ENCODE data around the gene TERT. TPM values are rescaled to one million over a fixed set of nuclear protein-coding genes. Genes with fewer than 3 reads are reported as not detected.
A peak's percentile ranks its signal among the peaks of the same experiment; 100 is the strongest.

TERT gene
- total RNA-seq, 2 donors from 2014 or later = 3.5 to 16.6 TPM

DNA sequence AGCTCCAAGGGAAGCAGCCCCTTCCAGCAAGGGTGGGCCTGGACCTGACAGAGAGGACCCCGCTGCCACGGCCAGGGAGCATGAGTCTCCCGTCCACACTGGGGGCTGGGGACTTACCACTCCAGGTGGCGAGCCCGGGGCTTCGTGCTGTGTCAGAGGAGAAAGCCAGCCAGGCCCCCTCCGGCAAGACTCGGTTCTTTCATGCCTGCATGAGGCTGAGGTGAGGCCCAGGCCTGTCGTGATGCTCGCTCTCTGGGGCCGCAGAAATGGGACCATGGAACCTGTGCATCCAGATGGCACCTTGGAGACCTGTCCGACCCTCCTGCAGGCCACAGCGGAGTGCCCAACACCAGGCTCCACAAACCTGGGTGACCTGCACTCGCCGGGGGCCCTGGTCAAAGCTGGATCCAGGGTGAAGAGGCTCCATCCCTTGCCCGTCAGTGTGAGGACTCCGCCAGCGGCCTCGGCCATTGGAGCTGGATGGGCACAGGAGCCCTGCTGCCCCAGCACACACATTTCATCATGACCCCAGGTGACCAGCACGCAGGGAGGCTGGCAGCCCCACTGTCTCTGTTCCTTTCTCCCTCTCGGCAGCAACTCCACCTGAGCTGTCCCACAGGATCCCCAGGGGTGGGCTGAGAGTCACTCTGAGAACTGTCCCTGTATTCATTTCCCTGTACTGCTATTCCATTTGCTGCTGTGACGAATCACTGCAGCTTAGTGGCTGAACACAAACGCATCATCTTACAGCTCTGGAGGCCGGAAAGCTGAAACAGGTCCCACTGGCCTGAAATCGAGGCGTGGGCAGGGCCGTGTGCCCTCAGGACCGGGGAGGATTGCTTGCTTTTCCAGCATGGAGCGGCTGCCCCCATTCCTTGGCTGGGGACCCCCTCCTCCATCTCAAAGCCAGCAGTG, 45.2 kb downstream of the TERT start:
- Mint-ChIP-seq H3K9me3 (no peaks in the 10 kb centered on the region), H3K27ac (no peak overlapping the region), H3K36me3 (no peaks in the 10 kb centered on the region)
- ATAC-seq (no peak), DNase-seq (ENCODE audit: low spot score in 2 of 2) (no peak)

DNA sequence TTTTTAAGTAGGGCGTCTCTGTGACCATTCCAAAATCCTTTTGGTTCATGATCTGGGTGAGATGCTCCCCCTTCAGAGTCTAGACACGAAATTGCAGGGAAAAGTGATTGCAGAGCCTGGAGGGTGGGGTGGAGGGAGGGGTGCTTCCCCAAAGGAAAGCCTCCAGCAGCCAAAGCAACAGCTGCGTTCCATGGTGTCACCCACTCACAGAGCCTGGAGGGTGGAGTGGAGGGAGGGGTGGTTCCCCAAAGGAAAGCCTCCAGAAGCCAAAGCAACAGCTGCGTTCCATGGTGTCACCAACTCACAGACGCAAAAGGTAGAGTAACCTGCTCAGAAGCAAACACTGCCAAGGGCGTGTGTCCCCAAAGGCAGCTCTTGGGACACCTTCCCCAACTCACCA, 47.1 kb downstream of the TERT start:
- ATAC-seq (no peak), DNase-seq (ENCODE audit: low spot score in 2 of 2) (no peak)
- Mint-ChIP-seq H3K27ac (no peak overlapping the region), H3K9me3 (no peaks in the 10 kb centered on the region), H3K36me3 (no peaks in the 10 kb centered on the region)

DNA sequence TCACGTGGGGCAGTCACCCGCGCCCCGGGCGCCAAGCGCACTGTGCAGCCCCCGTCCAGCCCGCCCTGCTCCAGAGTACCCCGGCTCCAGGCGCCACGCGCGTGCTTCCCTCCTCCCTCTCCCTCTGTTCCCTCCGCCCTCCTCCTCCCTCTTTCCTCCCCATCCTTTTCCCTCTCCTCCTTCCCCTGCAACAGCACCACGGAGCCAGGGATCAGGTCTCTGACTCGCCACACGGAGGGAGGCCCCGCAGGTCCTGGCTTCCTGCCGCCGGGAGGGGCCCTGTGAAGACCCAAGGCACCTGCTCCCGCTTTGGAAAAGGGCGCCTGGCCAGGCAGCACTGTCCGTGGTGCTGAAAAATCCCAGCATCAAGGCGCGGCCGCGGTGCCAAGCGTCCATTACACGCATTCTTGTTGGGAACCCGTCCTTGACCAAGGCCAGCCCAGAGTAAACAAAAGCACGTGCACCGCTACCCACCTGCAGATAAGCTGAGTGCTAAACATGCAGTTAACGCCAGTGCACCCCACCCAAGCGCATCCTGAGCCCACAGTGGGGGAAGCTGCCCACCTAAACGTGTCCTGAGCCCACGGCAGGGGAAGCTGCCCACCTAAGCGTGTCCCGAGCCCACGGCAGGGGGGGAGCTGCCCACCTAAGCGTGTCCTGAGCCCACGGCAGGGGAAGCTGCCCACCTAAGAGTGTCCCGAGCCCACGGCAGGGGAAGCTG, 48.0 kb downstream of the TERT start:
- DNase-seq (ENCODE audit: low spot score in 2 of 2) = peak in 1 of 2 donors; percentile 22
- Mint-ChIP-seq H3K9me3 (no peaks in the 10 kb centered on the region), H3K27ac (no peak overlapping the region), H3K36me3 (no peaks in the 10 kb centered on the region)
- ATAC-seq = no peak

DNA sequence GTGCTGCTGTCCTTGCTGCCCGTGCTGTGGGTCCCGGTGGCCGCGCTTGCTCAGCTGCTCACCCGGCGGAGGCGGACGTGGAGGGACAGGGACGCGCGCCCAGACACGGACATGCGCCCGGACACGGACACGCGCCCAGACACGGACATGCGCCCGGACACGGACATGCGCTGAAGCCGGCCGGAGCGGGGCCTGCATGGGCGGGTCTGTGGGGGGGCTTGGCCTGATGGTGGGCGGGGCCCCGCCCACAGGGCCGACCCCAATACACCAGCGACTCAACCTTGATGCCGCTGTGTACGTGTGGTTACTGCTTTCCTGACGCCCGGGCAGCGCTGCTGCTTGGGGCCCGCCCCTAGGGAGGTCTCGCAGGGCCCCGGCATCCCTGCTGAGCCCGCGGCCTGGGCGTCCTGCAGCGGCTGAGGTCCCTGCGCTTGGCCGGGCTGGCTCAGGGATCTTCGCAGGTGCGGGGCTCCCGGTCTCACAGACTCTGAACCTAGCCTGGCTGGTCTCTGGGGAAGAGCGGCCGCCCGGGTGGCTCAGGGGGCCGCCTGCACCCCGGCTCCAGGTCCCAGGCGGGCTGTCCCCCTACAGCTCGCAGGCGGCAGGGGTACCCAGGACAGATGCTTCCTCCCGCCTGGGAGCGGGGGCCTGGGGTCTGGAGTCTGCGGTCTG, 48.8 kb downstream of the TERT start:
- Mint-ChIP-seq H3K27ac (no peak overlapping the region), H3K9me3 (no peaks in the 10 kb centered on the region), H3K36me3 (no peaks in the 10 kb centered on the region)
- ATAC-seq (no peak), DNase-seq (ENCODE audit: low spot score in 2 of 2) (no peak)

DNA sequence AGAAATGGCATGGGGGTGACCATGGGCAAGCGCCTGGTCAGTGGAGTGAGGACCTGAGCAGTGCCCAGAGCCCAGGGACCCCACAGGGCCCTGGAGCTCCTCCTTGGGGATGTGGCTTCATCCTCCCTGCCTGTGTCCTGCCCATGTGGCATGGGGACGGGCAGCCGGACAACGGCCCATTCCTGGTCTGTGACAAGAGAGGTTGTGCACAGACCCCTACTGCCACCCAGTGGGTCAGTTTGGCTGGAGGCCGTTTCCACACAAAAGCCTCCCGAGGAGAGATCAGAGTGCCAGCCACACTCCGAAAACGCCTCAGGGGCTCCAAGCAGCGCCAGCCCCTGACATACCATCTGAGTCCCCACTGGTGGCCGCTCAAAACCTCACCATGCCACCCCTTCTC, 49.9 kb downstream of the TERT start:
- no peak for ATAC-seq
- no peak overlapping the region for H3K27ac Mint-ChIP-seq
- H3K36me3 Mint-ChIP-seq = no peaks in the 10 kb centered on the region
- no peaks in the 10 kb centered on the region for H3K9me3 Mint-ChIP-seq
- DNase-seq (ENCODE audit: low spot score in 2 of 2) = no peak

DNA sequence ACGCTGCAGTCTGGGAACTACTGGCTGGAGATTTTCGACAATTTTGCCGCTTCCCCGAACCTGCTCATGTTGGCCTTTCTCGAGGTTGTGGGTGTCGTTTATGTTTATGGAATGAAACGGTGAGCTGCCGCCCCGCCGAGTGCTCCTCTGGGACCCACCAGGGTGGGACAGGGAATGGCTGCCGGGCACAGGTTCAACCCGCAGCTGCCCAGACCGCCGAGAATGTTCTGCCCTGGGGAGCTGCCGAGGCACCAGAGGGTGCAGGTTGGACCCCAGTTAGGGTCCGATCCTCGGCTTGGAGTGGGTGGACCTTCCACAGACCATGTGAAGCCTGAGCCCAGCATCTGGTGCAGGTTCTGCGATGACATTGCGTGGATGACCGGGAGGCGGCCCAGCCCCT, 50.6 kb downstream of the TERT start:
- Mint-ChIP-seq H3K9me3 (no peaks in the 10 kb centered on the region), H3K36me3 (no peaks in the 10 kb centered on the region), H3K27ac (no peak overlapping the region)
- ATAC-seq = no peak
- no peak for DNase-seq (ENCODE audit: low spot score in 2 of 2)

DNA sequence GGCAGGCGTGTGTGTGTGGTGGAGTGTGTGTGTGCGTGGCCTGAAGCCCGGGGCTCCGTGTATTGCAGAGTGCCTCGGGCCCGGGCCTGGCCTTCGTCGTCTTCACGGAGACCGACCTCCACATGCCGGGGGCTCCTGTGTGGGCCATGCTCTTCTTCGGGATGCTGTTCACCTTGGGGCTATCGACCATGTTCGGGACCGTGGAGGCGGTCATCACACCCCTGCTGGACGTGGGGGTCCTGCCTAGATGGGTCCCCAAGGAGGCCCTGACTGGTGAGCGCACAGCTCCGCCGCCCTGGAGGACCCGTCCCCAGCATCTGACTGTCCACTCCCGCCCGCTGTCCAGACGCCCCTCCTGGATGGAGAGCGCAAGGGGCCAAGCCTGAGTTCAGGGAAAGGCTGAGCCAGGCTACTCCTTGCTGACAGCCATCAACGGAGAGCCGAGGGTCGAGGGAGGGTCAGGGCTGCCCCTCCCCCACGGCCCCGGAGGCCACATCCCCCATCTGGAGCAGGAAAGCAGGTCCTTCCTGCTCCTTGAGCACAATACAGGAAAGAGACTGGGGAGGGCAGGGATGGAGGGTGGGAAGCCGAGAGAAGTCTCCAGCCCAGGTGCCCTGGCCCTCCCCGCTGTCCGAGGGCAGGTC, 51.3 kb downstream of the TERT start:
- ATAC-seq = no peak
- H3K9me3 Mint-ChIP-seq = no peaks in the 10 kb centered on the region
- DNase-seq (ENCODE audit: low spot score in 2 of 2) = no peak
- no peak overlapping the region for H3K27ac Mint-ChIP-seq
- no peaks in the 10 kb centered on the region for H3K36me3 Mint-ChIP-seq

DNA sequence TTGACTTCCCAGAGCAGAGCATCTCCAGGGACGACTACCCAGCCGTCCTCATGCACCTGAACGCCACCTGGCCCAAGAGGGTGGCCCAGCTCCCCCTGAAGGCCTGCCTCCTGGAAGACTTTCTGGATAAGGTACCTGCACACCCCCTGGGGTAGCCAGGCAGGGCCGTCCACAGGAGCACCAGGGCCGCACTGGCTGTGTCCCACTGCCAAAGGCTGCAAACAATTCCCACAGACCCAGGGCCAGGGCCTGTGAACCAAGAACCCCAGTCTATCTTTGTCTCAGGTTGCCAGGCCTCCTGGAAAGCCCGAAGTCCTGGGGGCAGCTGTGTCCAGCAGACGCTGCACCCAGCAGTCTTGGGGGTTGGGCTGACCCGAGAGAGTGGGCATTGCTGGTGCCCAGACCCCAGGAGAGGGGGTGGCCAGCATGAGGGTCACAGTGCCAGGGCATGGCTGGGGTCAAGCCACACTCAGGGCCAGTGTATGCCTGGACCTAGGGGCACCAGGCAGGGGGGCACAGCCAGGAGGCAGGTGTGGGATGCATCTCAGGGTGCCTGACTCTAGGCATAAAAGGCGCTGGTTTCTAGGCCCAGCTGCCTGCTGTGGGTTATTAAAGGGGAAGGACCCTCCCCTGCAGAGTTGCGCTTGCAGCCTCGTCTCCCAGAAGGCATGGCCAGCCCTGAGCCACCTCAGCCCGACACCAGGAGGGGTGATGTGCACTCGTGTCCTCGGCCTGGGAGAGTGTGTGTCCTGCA, 52.0 kb downstream of the TERT start:
- H3K27ac Mint-ChIP-seq = no peak overlapping the region
- no peak for ATAC-seq
- H3K9me3 Mint-ChIP-seq = no peaks in the 10 kb centered on the region

DNA sequence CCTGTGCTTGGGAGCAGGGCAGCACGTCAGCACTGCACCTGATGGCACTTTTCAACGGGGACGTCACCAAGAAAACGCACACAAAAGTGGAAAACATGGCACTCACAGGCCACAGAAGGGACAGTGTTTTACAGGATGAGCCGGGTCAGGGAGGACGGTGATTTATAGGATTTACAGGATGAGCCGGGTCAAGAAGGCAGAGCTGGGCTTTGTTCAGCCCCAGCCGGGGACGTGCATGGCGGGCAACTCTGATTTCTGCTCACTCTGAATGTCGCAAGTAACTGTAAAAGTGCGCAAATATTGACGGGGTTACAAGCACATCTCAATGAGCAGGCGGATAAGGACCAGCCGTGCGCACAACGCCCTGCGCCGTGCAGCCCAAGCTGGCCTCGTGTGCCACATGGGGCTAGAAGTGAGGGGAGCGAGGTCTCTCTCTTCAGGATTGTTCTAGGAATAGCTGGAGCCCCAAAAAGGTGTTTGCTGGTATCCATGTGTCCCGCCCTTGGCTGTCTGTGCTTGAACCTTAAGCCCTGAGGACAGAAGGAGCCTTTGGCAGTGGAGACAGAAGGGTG, 53.3 kb downstream of the TERT start:
- peaks cover 0 to 1% of the 10 kb centered on the region in 2 donors for H3K36me3 Mint-ChIP-seq
- no peak overlapping the region for H3K27ac Mint-ChIP-seq
- peaks cover 0 to under 1% of the 10 kb centered on the region in 2 donors for H3K9me3 Mint-ChIP-seq
- DNase-seq (ENCODE audit: low spot score in 2 of 2) = no peak
- no peak for ATAC-seq

More for the DNA sequence above, 52.0 kb downstream of the TERT start:
- DNase-seq (ENCODE audit: low spot score in 2 of 2) = no peak
- H3K36me3 Mint-ChIP-seq = no peaks in the 10 kb centered on the region

DNA sequence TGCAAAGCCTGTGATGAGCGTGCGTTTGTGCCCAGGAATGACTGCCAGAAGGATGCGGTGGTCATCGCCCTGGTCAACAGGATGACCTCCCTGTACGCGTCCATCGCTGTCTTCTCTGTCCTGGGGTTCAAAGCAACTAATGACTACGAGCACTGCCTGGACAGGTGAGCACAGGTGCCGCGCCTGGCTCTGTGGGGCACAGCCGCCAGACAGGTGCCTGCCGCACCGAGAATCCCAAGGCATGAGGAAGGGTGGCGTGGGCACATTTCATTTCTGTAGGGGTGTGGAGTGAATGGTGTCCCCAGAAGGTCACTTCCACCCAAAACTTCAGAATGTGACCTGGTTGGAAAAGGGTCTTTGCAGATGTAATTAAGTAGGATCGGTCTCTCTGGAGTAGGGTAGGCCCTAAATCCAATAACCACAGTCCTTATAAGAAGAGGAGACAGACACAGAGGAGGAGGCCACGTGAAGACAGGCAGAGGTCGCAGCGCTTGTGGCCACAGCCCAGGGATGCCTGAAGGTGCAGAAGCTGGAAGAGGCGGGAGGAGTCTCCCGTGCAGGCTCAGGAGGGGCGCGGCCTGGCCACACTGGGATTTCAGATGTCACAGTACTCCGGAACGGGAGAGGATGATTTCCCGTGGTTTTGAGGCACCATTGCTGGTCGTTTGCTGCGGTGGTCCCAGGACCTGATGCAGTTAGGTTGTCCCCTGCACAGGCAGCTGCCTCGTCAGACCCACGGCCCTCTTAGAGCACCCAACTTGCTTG, 54.2 kb downstream of the TERT start:
- Mint-ChIP-seq H3K27ac (no peak overlapping the region), H3K9me3 (peaks cover 6 to 9% of the 10 kb centered on the region in 2 donors), H3K36me3 (peaks cover 6 to 11% of the 10 kb centered on the region in 2 donors)
- DNase-seq (ENCODE audit: low spot score in 2 of 2) = no peak
- no peak for ATAC-seq

DNA sequence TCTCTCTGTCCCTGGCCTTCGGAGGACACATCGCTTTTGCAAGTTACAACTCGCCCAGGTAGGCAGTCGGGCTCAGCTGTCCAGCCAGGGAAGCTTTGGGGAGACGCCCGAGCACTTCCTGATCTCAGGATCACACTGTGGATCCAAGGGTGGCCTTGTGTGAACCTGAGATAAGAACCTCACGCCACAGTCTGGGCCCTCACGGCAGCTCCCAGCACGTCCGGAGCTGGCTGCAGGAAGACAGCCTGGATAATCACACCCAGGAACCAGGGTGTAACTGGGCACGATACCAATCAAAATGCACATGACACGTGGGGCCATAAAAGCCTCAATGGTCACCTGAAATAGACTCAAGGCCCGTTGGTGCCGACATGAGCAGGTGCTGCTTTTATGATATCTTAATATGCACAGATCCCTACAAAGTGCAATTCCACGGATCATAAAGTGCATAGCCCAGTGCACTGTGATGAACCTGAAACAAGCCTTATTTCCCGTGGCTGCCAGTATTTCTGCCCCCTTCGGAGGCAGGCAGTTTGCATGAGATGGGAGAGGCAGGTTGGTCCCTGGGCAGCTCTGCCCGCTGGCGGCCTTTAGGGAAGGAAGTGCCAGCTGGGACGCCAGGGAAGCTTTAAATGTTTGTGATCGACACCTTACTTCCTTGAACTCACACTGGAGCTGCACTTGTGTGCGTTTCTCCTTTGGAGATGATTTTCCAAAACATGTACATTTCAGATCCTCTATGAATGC, 55.2 kb downstream of the TERT start:
- Mint-ChIP-seq H3K36me3 (peaks cover 7 to 11% of the 10 kb centered on the region in 2 donors), H3K9me3 (peaks cover 8 to 10% of the 10 kb centered on the region in 2 donors), H3K27ac (no peak overlapping the region)
- ATAC-seq (no peak), DNase-seq (ENCODE audit: low spot score in 2 of 2) (no peak)

DNA sequence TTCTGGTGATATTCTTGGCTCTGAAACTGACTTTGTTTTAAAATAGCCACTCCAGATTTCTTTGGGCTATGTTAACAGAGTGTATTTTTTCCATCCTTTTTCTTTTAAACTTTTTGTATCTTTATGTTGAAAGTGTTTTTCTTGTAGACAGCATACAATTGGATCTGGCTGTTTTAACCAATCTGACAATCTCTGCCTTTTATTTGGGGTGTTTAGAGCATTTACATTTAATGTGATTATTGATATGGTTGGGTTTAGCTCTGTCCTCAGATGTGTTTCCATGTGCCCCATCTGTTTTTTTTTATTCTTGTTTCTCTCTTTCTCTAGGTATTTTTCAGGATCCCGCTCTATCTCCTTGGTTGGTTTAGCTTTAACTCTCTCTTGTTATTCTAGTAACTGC, 59.0 kb downstream of the TERT start:
- H3K27ac Mint-ChIP-seq = no peak overlapping the region
- H3K36me3 Mint-ChIP-seq = peaks cover 7 to 11% of the 10 kb centered on the region in 2 donors
- ATAC-seq (no peak), DNase-seq (ENCODE audit: low spot score in 2 of 2) (no peak)
- peaks cover 8 to 10% of the 10 kb centered on the region in 2 donors for H3K9me3 Mint-ChIP-seq

DNA sequence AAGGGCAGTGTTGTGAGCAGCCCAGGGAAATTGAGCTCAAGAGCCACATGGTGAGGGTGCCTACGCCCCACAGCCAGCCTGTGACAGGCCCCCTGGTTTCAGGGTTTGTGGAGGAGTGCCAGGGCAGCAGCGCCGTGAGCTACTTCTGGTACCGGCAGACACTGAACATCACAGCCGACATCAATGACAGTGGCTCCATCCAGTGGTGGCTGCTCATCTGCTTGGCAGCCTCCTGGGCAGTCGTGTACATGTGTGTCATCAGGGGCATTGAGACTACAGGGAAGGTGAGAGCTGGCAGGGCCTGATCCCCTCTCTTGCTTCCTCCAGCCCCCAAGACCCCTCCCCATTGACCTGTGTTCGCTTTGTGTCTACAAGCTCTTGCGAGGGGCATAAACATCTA, 59.5 kb downstream of the TERT start:
- Mint-ChIP-seq H3K9me3 (peaks cover 8 to 10% of the 10 kb centered on the region in 2 donors), H3K36me3 (peaks cover 7 to 11% of the 10 kb centered on the region in 2 donors), H3K27ac (no peak overlapping the region)
- DNase-seq (ENCODE audit: low spot score in 2 of 2) = no peak
- no peak for ATAC-seq

DNA sequence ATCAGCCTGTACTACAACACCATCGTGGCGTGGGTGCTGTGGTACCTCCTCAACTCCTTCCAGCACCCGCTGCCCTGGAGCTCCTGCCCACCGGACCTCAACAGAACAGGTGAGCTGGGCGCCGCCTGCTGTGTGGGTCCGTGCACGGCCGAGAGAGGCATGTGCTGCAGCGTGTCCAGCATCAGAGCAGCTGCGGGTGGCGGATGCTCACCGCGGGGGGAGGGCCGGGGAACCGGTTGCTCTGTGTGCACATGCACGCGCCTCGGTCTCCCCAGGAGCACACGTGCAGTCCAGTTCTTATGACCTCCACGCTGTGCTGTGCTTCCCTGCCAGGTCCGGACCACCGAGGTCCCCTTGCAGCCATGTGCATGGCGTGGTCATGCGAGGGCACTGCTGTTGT, 62.1 kb downstream of the TERT start:
- Mint-ChIP-seq H3K9me3 (peaks cover 8 to 10% of the 10 kb centered on the region in 2 donors), H3K36me3 (peaks cover 7 to 11% of the 10 kb centered on the region in 2 donors), H3K27ac (no peak overlapping the region)
- ATAC-seq (no peak), DNase-seq (ENCODE audit: low spot score in 2 of 2) (no peak)
